Body of pancreas (tissue), 4 donors: ENCODE measurements around the gene GLT8D1.

Experiments
- POLR2A ChIP-seq, 3 donors: fragments of 450-650 bp; IDR thresholded peaks; one replicate each; pipeline ENCODE4 v1.6.1; 2016; ENCODE audit warnings: antibody characterized with exemption in 3 of 3, mild to moderate bottlenecking in 2 of 3
- TF ChIP-seq, protein P1 (sequence below), 7 experiments: fragments of 450-650 bp in 4 of 7; fragments of 200-600 bp in 3 of 7; sonication (generic) in 3 of 7; IDR thresholded peaks; one replicate each; pipeline ENCODE4 v1.5.1; 2016 to 2019; ENCODE audit warnings: antibody characterized with exemption in 7 of 7

GRCh38 chr3:52712291-52713212, 7.0 kb upstream of the GLT8D1 start:
- TF ChIP-seq, protein P1, sequence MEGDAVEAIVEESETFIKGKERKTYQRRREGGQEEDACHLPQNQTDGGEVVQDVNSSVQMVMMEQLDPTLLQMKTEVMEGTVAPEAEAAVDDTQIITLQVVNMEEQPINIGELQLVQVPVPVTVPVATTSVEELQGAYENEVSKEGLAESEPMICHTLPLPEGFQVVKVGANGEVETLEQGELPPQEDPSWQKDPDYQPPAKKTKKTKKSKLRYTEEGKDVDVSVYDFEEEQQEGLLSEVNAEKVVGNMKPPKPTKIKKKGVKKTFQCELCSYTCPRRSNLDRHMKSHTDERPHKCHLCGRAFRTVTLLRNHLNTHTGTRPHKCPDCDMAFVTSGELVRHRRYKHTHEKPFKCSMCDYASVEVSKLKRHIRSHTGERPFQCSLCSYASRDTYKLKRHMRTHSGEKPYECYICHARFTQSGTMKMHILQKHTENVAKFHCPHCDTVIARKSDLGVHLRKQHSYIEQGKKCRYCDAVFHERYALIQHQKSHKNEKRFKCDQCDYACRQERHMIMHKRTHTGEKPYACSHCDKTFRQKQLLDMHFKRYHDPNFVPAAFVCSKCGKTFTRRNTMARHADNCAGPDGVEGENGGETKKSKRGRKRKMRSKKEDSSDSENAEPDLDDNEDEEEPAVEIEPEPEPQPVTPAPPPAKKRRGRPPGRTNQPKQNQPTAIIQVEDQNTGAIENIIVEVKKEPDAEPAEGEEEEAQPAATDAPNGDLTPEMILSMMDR (IDR thresholded peaks at IDR 0.05) = no peak
- TF ChIP-seq POLR2A (IDR thresholded peaks at IDR 0.05) = no peak
